MM.1S (cell line): Measurements from ENCODE around the gene PTMS.

Experiments used
- EZH2 ChIP-seq: fragments of 300-600 bp; sonication (generic); optimal IDR thresholded peaks from 2 replicates; pipeline ENCODE3; 2017; ENCODE audit warnings: low read depth, mild to moderate bottlenecking, antibody characterized with exemption, low read length, mixed read lengths
- TF ChIP-seq, protein P1 (sequence below): fragments of 300-600 bp; sonication (generic); IDR thresholded peaks from 2 replicates; pipeline ENCODE4 v1.5.1; 2016; ENCODE audit warnings: antibody characterized with exemption, low read length, mixed read lengths

DNA sequence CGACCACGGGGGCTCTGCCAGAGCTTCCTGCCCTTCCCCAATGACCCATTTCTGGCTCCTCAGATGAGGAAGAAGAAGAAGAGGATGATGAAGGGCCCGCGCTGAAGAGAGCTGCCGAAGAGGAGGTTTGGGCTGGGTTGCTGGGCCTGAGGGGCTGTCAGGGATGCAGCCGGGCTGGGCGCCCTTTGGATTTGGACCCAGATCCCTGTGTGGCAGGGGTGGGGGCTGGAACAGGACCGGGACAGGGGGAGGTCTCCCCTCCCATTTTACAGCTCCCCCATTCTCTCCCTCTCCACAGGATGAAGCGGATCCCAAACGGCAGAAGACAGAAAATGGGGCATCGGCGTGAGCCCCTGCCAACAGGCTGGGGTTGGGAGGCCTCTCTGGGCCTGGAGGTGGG is 3.9 kb downstream of the PTMS start:
- TF ChIP-seq, protein P1, sequence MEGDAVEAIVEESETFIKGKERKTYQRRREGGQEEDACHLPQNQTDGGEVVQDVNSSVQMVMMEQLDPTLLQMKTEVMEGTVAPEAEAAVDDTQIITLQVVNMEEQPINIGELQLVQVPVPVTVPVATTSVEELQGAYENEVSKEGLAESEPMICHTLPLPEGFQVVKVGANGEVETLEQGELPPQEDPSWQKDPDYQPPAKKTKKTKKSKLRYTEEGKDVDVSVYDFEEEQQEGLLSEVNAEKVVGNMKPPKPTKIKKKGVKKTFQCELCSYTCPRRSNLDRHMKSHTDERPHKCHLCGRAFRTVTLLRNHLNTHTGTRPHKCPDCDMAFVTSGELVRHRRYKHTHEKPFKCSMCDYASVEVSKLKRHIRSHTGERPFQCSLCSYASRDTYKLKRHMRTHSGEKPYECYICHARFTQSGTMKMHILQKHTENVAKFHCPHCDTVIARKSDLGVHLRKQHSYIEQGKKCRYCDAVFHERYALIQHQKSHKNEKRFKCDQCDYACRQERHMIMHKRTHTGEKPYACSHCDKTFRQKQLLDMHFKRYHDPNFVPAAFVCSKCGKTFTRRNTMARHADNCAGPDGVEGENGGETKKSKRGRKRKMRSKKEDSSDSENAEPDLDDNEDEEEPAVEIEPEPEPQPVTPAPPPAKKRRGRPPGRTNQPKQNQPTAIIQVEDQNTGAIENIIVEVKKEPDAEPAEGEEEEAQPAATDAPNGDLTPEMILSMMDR, result no peak
- TF ChIP-seq EZH2, result no peak
